Thoracic aorta (tissue), 2 donors: ENCODE results near the gene HID1. TPM values are rescaled to one million over a fixed set of nuclear protein-coding genes. Genes with fewer than 3 reads are reported as not detected.

Experiments
- ATAC-seq: fragments of 150-250 bp; one replicate; pipeline ENCODE4 v1.8.0; 2017; ENCODE audit warnings: low read depth; ENCODE audit not compliant: insufficient number of reproducible peaks, low FRiP score
- DNase-seq: peaks from one replicate; pipeline ENCODE4 v3.0.0-alpha.2; 2020; ENCODE audit warnings: low spot score
- H3K27ac ChIP-seq, 2 donors: fragments of 200-600 bp; sonication (generic); 1 replicate in 1 of 2; 2 replicates in 1 of 2; pipeline ENCODE4 v1.5.1; 2016; ENCODE audit warnings: mild to moderate bottlenecking in 2 of 2, moderate library complexity in 2 of 2
- H3K27me3 ChIP-seq: fragments of 200-600 bp; sonication (generic); replicated peaks from 2 replicates; pipeline ENCODE4 v1.6.0; 2016; ENCODE audit warnings: mild to moderate bottlenecking; ENCODE audit not compliant: insufficient read depth
- H3K36me3 ChIP-seq: fragments of 200-600 bp; sonication (generic); one replicate; pipeline ENCODE4 v1.5.1; 2016
- H3K4me1 ChIP-seq, 2 donors: fragments of 200-600 bp; sonication (generic); 1 replicate in 1 of 2; 2 replicates in 1 of 2; pipeline versions ENCODE4 v1.5.1 to v1.6.0; 2016; ENCODE audit warnings: low read depth in 2 of 2, mild to moderate bottlenecking in 1 of 2; ENCODE audit not compliant: control insufficient read depth in 1 of 2
- H3K4me3 ChIP-seq: fragments of 200-600 bp; sonication (generic); 2 replicates; pipeline ENCODE4 v1.5.1; 2016; ENCODE audit warnings: mild to moderate bottlenecking
- H3K9me3 ChIP-seq: fragments of 200-600 bp; sonication (generic); 2 replicates; pipeline ENCODE4 v1.5.1; 2016
- total RNA-seq, 2 donors: library from RNA; depleted of rRNA; stranded (reverse); fragments of >200 nt; gene quantifications; one replicate each; pipeline versions ENCODE4 v1.1.0 to v1.2.3, GENCODE V29; 2016
- TF ChIP-seq, protein P1 (sequence below): fragments of 200-600 bp; sonication (generic); IDR thresholded peaks from one replicate; pipeline ENCODE4 v1.5.1; 2019; ENCODE audit warnings: antibody characterized with exemption

The HID1 gene
- total RNA-seq, 2 donors from 2014 or later, result 14.3 to 14.8 TPM

DNA sequence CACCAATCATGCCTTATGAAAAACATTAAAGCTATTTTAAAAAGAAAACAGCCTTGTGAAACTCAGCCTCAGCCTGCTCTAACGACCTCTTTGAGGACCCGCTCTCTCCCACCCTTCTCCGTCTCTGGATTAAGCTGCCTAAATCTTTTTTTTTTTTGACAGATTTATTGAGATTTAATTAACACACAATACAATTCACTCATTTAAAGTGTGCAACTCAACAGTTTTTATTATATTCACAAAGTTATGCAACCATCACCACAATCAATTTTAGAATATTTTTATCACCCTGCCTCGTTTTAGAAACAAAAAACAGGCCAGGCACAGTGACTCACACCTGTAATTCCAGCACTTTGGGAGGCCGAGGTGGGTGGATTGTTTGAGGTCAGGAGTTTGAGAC, 23.3 kb upstream of the HID1 start:
- Histone ChIP-seq H3K27me3 (no peaks in the 10 kb centered on the region), H3K9me3 (no peaks in the 10 kb centered on the region), H3K4me3 (no peak overlapping the region), H3K4me1 (no peaks in the 10 kb centered on the region), H3K36me3 (peaks cover 5% of the 10 kb centered on the region), H3K27ac (no peak overlapping the region)
- DNase-seq (no peak), ATAC-seq (no peak)
- TF ChIP-seq, protein P1, sequence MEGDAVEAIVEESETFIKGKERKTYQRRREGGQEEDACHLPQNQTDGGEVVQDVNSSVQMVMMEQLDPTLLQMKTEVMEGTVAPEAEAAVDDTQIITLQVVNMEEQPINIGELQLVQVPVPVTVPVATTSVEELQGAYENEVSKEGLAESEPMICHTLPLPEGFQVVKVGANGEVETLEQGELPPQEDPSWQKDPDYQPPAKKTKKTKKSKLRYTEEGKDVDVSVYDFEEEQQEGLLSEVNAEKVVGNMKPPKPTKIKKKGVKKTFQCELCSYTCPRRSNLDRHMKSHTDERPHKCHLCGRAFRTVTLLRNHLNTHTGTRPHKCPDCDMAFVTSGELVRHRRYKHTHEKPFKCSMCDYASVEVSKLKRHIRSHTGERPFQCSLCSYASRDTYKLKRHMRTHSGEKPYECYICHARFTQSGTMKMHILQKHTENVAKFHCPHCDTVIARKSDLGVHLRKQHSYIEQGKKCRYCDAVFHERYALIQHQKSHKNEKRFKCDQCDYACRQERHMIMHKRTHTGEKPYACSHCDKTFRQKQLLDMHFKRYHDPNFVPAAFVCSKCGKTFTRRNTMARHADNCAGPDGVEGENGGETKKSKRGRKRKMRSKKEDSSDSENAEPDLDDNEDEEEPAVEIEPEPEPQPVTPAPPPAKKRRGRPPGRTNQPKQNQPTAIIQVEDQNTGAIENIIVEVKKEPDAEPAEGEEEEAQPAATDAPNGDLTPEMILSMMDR, result no peak

DNA sequence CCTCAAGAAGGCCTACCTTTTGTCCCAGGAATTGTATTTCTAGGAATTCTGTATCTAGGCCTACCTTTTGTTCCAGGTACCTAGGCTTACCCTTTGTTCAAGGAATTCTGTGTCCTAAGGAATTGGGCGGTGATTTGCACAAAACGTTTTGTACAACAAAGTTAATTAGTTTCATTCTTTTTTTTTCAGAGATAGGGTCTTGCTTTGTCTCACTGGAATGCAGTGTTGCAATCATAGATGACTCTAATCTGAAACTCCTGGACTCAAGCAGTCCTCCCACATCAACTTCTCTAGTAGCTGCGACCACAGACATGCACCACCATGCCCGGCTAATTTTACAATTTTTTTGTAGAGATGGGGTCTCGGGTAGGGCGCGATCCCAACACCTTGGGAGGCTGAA, 21.9 kb upstream of the HID1 start:
- H3K9me3 ChIP-seq, result no peaks in the 10 kb centered on the region
- no peak for ATAC-seq
- no peak overlapping the region for H3K27ac ChIP-seq
- H3K4me1 ChIP-seq, result peaks cover 0 to 7% of the 10 kb centered on the region in 2 donors
- no peak overlapping the region for H3K4me3 ChIP-seq
- DNase-seq, result no peak
- no peaks in the 10 kb centered on the region for H3K27me3 ChIP-seq
- H3K36me3 ChIP-seq, result peaks cover 1% of the 10 kb centered on the region
- TF ChIP-seq, protein P1, result no peak

- no peaks in the 10 kb centered on the region for H3K27me3 ChIP-seq
- no peaks in the 10 kb centered on the region for H3K36me3 ChIP-seq
- DNase-seq, result no peak
- ATAC-seq, result no peak
- peaks cover 2 to 16% of the 10 kb centered on the region in 2 donors for H3K4me1 ChIP-seq
- no peaks in the 10 kb centered on the region for H3K9me3 ChIP-seq
- no peak overlapping the region for H3K4me3 ChIP-seq
- TF ChIP-seq, protein P1, result no peak
- H3K27ac ChIP-seq, result no peak overlapping the region
These were observed 19.7 kb upstream of the HID1 start for GRCh38 chr17:74992223-74992622.

- no peak for DNase-seq
- H3K36me3 ChIP-seq, result no peaks in the 10 kb centered on the region
- ATAC-seq, result no peak
- H3K4me3 ChIP-seq, result no peak overlapping the region
- no peaks in the 10 kb centered on the region for H3K27me3 ChIP-seq
- no peaks in the 10 kb centered on the region for H3K9me3 ChIP-seq
- peaks cover 2 to 22% of the 10 kb centered on the region in 2 donors for H3K4me1 ChIP-seq
- TF ChIP-seq, protein P1, result no peak
- H3K27ac ChIP-seq, result no peak overlapping the region
These were observed 18.1 kb upstream of the HID1 start for GRCh38 chr17:74990581-74991105.

GRCh38 chr17:74987909-74988711, 15.6 kb upstream of the HID1 start:
- H3K36me3 ChIP-seq, result no peaks in the 10 kb centered on the region
- ATAC-seq (peak; percentile 44), DNase-seq (peak; percentile 53)
- peak overlapping the region; percentile 86 for H3K4me3 ChIP-seq
- H3K9me3 ChIP-seq, result no peaks in the 10 kb centered on the region
- H3K27me3 ChIP-seq, result no peaks in the 10 kb centered on the region
- H3K4me1 ChIP-seq, result peaks cover 2 to 22% of the 10 kb centered on the region in 2 donors
- peak overlapping the region; percentile 91 to 98 for H3K27ac ChIP-seq
- TF ChIP-seq, protein P1, result peak; percentile 29
